Neural cell (in vitro differentiated cells): ENCODE measurements around the gene PCYT2.

ENCODE experiments used
- EZH2 ChIP-seq: fragments of 200-600, 300-800 bp; shearing (Covaris generic), sonication (generic); IDR thresholded peaks from 2 replicates; pipeline ENCODE4 v1.6.1; 2014; ENCODE audit warnings: antibody characterized with exemption, low read length, borderline replicate concordance, mild to moderate bottlenecking; ENCODE audit not compliant: insufficient read depth, poor library complexity, severe bottlenecking
- POLR2AphosphoS5 ChIP-seq: IDR thresholded peaks from 2 replicates; pipeline ENCODE4 v1.6.1; 2012
- TF ChIP-seq, protein P1 (sequence below): fragments of 450-650 bp; IDR thresholded peaks from 2 replicates; pipeline ENCODE4 v1.5.1; 2014; ENCODE audit warnings: antibody characterized with exemption, mild to moderate bottlenecking, moderate library complexity; ENCODE audit not compliant: poor library complexity, severe bottlenecking

DNA sequence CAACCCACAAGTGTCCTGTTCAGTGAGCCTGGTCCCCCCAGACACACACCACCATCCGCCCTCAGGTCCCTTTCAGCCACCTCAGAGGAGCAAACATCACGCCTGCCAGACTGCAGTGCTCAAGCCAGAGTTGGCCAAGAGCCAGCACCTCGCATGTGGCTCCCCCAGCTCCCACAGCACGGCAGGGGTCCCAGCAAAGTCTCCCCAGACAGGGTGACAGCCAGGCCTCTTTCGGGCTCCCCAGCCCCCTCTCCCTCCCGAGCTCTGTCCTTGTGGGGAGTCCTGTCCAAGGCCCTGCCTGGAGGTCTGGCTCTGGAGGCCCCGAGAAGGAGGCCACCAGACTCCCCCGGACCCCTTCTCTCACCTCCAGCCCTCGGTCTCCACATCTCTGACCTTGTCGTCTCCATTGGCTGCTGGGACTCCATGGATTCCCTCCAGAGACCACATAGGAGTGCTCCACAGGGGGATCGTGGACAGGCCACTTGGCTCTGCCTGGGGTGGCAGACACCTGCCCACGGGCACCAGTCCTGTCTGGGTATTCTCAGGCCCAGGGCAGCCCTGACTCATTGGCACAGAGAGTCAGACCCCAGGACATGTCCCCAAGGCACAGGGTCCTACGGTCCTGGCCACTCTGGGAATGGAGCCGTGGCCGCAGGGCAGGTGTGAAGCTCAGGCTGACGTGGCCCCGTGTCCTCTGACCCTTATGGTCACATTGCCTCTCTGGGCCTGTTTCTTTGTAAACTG is 37.6 kb upstream of the PCYT2 start:
- TF ChIP-seq, protein P1, sequence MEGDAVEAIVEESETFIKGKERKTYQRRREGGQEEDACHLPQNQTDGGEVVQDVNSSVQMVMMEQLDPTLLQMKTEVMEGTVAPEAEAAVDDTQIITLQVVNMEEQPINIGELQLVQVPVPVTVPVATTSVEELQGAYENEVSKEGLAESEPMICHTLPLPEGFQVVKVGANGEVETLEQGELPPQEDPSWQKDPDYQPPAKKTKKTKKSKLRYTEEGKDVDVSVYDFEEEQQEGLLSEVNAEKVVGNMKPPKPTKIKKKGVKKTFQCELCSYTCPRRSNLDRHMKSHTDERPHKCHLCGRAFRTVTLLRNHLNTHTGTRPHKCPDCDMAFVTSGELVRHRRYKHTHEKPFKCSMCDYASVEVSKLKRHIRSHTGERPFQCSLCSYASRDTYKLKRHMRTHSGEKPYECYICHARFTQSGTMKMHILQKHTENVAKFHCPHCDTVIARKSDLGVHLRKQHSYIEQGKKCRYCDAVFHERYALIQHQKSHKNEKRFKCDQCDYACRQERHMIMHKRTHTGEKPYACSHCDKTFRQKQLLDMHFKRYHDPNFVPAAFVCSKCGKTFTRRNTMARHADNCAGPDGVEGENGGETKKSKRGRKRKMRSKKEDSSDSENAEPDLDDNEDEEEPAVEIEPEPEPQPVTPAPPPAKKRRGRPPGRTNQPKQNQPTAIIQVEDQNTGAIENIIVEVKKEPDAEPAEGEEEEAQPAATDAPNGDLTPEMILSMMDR, result no peak
- no peak for TF ChIP-seq POLR2AphosphoS5
- TF ChIP-seq EZH2, result no peak
